ENCODE data around the gene STX18. TPM values are rescaled to one million over a fixed set of nuclear protein-coding genes. Genes with fewer than 3 reads are reported as not detected.
"Not testable (repeated sequence)": the region's sequence is repeated elsewhere in the genome, so short reads cannot be mapped to it uniquely, and the experiment has no call there.

The STX18 gene
- total RNA-seq, 1 donor from 2014 or later: 15.1 TPM

DNA sequence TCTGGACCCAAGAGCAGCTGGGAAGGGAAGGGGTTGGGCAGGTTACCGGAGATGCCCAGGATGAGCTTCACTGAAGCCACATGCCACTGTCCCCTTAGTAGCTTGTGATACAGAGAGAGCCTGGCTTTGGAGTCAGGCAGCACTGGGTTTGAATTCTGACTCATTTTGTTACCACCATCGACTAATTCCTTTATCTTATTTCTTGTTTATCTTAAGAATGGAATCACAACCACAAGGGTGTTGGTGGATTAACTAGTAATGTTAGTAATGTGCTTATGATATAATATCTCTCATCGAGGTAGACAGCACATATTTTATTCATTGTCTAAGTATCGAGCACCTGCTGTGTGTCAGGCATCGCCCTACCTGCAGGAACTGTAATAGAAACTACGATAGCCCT is 17.7 kb upstream of the STX18 start:
- no peaks in the 10 kb centered on the region for H3K27me3 ChIP-seq (ENCODE audit: control insufficient read depth in 3 of 3, insufficient read depth in 3 of 3, low read length in 3 of 3)
- peaks cover 0 to 4% (median 2%) of the 10 kb centered on the region in 3 donors for H3K36me3 ChIP-seq (ENCODE audit: control insufficient read depth in 3 of 3, insufficient read depth in 3 of 3, low read length in 3 of 3)
- H3K27ac ChIP-seq (ENCODE audit: low read depth, low read length): no peak overlapping the region
- H3K4me3 ChIP-seq (ENCODE audit: low read length in 3 of 3): no peak overlapping the region
- H3K4me1 ChIP-seq (ENCODE audit: control insufficient read depth in 3 of 3, insufficient read depth in 3 of 3, low read length in 3 of 3): no peaks in the 10 kb centered on the region
- no peak overlapping the region for H3K9ac ChIP-seq (ENCODE audit: low read depth in 1 of 3, low read length in 3 of 3)
- H3K9me3 ChIP-seq (ENCODE audit: control insufficient read depth in 3 of 3, low read length in 3 of 3): no peaks in the 10 kb centered on the region

- no peaks in the 10 kb centered on the region for H3K4me1 ChIP-seq (ENCODE audit: control insufficient read depth in 3 of 3, insufficient read depth in 3 of 3, low read length in 3 of 3)
- H3K9ac ChIP-seq (ENCODE audit: low read depth in 1 of 3, low read length in 3 of 3): no peak overlapping the region
- peaks cover 0 to 2% (median 0%) of the 10 kb centered on the region in 3 donors for H3K36me3 ChIP-seq (ENCODE audit: control insufficient read depth in 3 of 3, insufficient read depth in 3 of 3, low read length in 3 of 3)
- H3K27me3 ChIP-seq (ENCODE audit: control insufficient read depth in 3 of 3, insufficient read depth in 3 of 3, low read length in 3 of 3): no peaks in the 10 kb centered on the region
- H3K27ac ChIP-seq (ENCODE audit: low read depth, low read length): no peak overlapping the region
- H3K9me3 ChIP-seq (ENCODE audit: control insufficient read depth in 3 of 3, low read length in 3 of 3): no peaks in the 10 kb centered on the region
- H3K4me3 ChIP-seq (ENCODE audit: low read length in 3 of 3): no peak overlapping the region
Observed at GRCh38 chr4:4558881-4559280, 17.0 kb upstream of the STX18 start.

DNA sequence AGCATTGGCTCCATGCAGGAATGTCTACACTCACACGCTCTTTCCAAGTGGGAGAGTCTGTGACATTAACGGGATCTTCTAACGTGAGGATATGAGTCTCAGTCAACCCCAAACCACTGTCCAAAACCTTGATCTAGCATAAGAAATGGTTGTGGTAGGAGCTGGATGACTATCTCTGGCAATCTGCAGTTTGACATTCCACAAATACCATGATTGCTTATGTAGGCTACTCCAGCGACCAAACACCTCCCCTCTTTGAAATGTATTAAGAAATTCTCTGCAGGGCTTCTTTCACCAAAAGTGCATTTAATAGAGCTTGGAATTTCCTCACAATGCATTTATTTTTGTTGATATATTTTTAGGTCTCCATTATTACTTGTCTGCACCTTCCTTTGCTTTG is 14.1 kb upstream of the STX18 start:
- no peaks in the 10 kb centered on the region for H3K4me1 ChIP-seq (ENCODE audit: control insufficient read depth in 3 of 3, insufficient read depth in 3 of 3, low read length in 3 of 3)
- no peak overlapping the region for H3K9ac ChIP-seq (ENCODE audit: low read depth in 1 of 3, low read length in 3 of 3)

DNA sequence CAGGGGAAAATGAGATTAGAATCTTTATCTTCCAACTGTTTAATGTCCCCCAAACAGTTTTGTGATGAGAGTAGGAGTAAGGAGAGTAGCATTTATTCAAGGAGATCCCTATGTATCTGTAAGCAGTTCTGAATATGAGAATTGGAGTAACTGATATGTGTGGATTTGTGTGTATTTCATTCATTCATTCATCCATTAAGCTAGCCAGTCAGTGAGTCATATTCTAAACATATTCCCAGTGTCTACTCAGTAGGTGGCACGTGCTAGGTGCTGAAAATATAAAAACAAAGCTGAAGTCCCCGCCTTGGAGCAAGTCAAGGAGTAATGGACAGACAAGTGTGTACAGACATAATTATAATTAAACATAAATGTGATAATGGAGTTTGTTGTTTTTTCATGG is 12.4 kb upstream of the STX18 start:
- no peak overlapping the region for H3K27ac ChIP-seq (ENCODE audit: low read depth, low read length)
- no peaks in the 10 kb centered on the region for H3K4me1 ChIP-seq (ENCODE audit: control insufficient read depth in 3 of 3, insufficient read depth in 3 of 3, low read length in 3 of 3)
- H3K27me3 ChIP-seq (ENCODE audit: control insufficient read depth in 3 of 3, insufficient read depth in 3 of 3, low read length in 3 of 3): no peaks in the 10 kb centered on the region
- peaks cover 8 to 16% (median 11%) of the 10 kb centered on the region in 3 donors for H3K36me3 ChIP-seq (ENCODE audit: control insufficient read depth in 3 of 3, insufficient read depth in 3 of 3, low read length in 3 of 3)
- H3K9ac ChIP-seq (ENCODE audit: low read depth in 1 of 3, low read length in 3 of 3): no peak overlapping the region
- no peak overlapping the region for H3K4me3 ChIP-seq (ENCODE audit: low read length in 3 of 3)
- H3K9me3 ChIP-seq (ENCODE audit: control insufficient read depth in 3 of 3, low read length in 3 of 3): no peaks in the 10 kb centered on the region

More for the DNA sequence above, 14.1 kb upstream of the STX18 start:
- Histone ChIP-seq H3K36me3 (ENCODE audit: control insufficient read depth in 3 of 3, insufficient read depth in 3 of 3, low read length in 3 of 3) (peaks cover 4 to 11% (median 7%) of the 10 kb centered on the region in 3 donors), H3K27ac (ENCODE audit: low read depth, low read length) (no peak overlapping the region), H3K4me3 (ENCODE audit: low read length in 3 of 3) (no peak overlapping the region), H3K9me3 (ENCODE audit: control insufficient read depth in 3 of 3, low read length in 3 of 3) (no peaks in the 10 kb centered on the region), H3K27me3 (ENCODE audit: control insufficient read depth in 3 of 3, insufficient read depth in 3 of 3, low read length in 3 of 3) (no peaks in the 10 kb centered on the region)

GRCh38 chr4:4552042-4552441 is 10.2 kb upstream of the STX18 start:
- H3K36me3 ChIP-seq (ENCODE audit: control insufficient read depth in 3 of 3, insufficient read depth in 3 of 3, low read length in 3 of 3): peaks cover 13 to 32% (median 26%) of the 10 kb centered on the region in 3 donors

GRCh38 chr4:4550161-4550560 is 8.3 kb upstream of the STX18 start:
- not testable (repeated sequence) for H3K4me3 ChIP-seq (ENCODE audit: low read length in 3 of 3); H3K27me3 ChIP-seq (ENCODE audit: control insufficient read depth in 3 of 3, insufficient read depth in 3 of 3, low read length in 3 of 3); H3K9me3 ChIP-seq (ENCODE audit: control insufficient read depth in 3 of 3, low read length in 3 of 3); H3K4me1 ChIP-seq (ENCODE audit: control insufficient read depth in 3 of 3, insufficient read depth in 3 of 3, low read length in 3 of 3); H3K9ac ChIP-seq (ENCODE audit: low read depth in 1 of 3, low read length in 3 of 3); H3K27ac ChIP-seq (ENCODE audit: low read depth, low read length)
- peaks cover 11 to 36% (median 33%) of the 10 kb centered on the region in 3 donors for H3K36me3 ChIP-seq (ENCODE audit: control insufficient read depth in 3 of 3, insufficient read depth in 3 of 3, low read length in 3 of 3)

More at GRCh38 chr4:4552042-4552441, 10.2 kb upstream of the STX18 start:
- not testable (repeated sequence) for H3K4me3 ChIP-seq (ENCODE audit: low read length in 3 of 3); H3K4me1 ChIP-seq (ENCODE audit: control insufficient read depth in 3 of 3, insufficient read depth in 3 of 3, low read length in 3 of 3); H3K27me3 ChIP-seq (ENCODE audit: control insufficient read depth in 3 of 3, insufficient read depth in 3 of 3, low read length in 3 of 3); H3K9ac ChIP-seq (ENCODE audit: low read depth in 1 of 3, low read length in 3 of 3); H3K9me3 ChIP-seq (ENCODE audit: control insufficient read depth in 3 of 3, low read length in 3 of 3); H3K27ac ChIP-seq (ENCODE audit: low read depth, low read length)

DNA sequence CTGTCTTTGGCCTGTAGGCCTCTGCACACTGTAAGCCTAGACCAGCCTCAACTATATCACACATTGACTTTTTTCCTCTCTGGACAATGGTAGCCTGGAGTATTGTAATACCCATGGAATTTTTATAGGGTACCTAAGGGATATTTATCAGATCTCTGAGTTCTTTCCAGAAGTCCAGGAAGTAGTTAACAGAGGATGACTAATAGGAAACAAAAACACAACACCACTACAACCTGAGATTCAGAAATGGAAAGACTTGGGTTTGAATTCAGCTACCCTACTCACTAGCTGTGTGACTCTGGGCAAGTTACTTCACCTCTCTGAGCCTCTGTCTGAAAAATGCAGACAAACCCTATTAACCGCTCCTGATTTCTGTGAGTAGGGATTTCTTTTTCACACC is 7.7 kb upstream of the STX18 start:
- Histone ChIP-seq H3K4me3 (ENCODE audit: low read length in 3 of 3) (no peak overlapping the region), H3K9me3 (ENCODE audit: control insufficient read depth in 3 of 3, low read length in 3 of 3) (no peaks in the 10 kb centered on the region), H3K27ac (ENCODE audit: low read depth, low read length) (no peak overlapping the region), H3K27me3 (ENCODE audit: control insufficient read depth in 3 of 3, insufficient read depth in 3 of 3, low read length in 3 of 3) (no peaks in the 10 kb centered on the region), H3K9ac (ENCODE audit: low read depth in 1 of 3, low read length in 3 of 3) (no peak overlapping the region), H3K36me3 (ENCODE audit: control insufficient read depth in 3 of 3, insufficient read depth in 3 of 3, low read length in 3 of 3) (peaks cover 11 to 36% (median 33%) of the 10 kb centered on the region in 3 donors), H3K4me1 (ENCODE audit: control insufficient read depth in 3 of 3, insufficient read depth in 3 of 3, low read length in 3 of 3) (no peaks in the 10 kb centered on the region)

GRCh38 chr4:4542774-4543485 is 1.1 kb upstream of the STX18 start:
- Histone ChIP-seq H3K36me3 (ENCODE audit: control insufficient read depth in 3 of 3, insufficient read depth in 3 of 3, low read length in 3 of 3) (peaks cover 0 to 15% (median 11%) of the 10 kb centered on the region in 3 donors), H3K9ac (ENCODE audit: low read depth in 1 of 3, low read length in 3 of 3) (peak overlapping the region; percentile 92 to 98 (median 93)), H3K27ac (ENCODE audit: low read depth, low read length) (no peak overlapping the region), H3K4me1 (ENCODE audit: control insufficient read depth in 3 of 3, insufficient read depth in 3 of 3, low read length in 3 of 3) (peaks cover 26 to 33% (median 31%) of the 10 kb centered on the region in 3 donors), H3K9me3 (ENCODE audit: control insufficient read depth in 3 of 3, low read length in 3 of 3) (no peaks in the 10 kb centered on the region), H3K27me3 (ENCODE audit: control insufficient read depth in 3 of 3, insufficient read depth in 3 of 3, low read length in 3 of 3) (no peaks in the 10 kb centered on the region), H3K4me3 (ENCODE audit: low read length in 3 of 3) (peak overlapping the region; percentile 91 to 96 (median 94))

DNA sequence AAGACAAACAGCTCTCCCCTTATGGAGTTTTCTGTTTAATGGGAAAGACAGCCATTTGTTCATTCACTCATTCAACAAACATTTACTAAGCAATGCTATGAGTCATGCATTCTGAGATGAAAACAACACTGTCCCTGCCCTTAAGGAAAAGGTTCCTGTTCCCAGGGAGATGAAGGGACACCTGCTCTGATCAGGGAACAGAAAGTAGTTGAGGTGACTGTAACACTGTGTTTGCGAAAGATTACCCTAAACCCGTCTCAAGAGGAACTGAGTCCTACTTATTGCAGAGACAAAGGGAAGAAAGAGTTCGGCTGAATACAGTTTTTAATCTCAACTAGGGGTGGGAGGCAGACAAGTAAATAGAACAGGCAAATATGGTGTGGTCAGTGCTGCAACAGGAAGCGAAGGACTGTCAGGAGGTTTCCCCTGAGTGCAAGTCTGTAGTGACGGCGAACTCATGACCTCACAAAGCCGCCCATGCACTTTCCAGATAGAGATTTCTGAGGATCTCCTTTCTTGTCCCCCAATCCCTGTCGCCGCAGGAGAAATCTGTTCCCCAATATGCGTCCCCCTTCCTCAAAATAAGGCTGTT is 712 bp downstream of the STX18 start:
- Histone ChIP-seq H3K9ac (ENCODE audit: low read depth in 1 of 3, low read length in 3 of 3) (peak overlapping the region; percentile 92 to 98 (median 94)), H3K9me3 (ENCODE audit: control insufficient read depth in 3 of 3, low read length in 3 of 3) (no peaks in the 10 kb centered on the region), H3K36me3 (ENCODE audit: control insufficient read depth in 3 of 3, insufficient read depth in 3 of 3, low read length in 3 of 3) (peaks cover 0 to 5% (median 2%) of the 10 kb centered on the region in 3 donors), H3K4me3 (ENCODE audit: low read length in 3 of 3) (peak overlapping the region; percentile 91 to 96 (median 94)), H3K4me1 (ENCODE audit: control insufficient read depth in 3 of 3, insufficient read depth in 3 of 3, low read length in 3 of 3) (peaks cover 26 to 33% (median 31%) of the 10 kb centered on the region in 3 donors), H3K27ac (ENCODE audit: low read depth, low read length) (peak overlapping the region; percentile 88), H3K27me3 (ENCODE audit: control insufficient read depth in 3 of 3, insufficient read depth in 3 of 3, low read length in 3 of 3) (no peaks in the 10 kb centered on the region)

DNA sequence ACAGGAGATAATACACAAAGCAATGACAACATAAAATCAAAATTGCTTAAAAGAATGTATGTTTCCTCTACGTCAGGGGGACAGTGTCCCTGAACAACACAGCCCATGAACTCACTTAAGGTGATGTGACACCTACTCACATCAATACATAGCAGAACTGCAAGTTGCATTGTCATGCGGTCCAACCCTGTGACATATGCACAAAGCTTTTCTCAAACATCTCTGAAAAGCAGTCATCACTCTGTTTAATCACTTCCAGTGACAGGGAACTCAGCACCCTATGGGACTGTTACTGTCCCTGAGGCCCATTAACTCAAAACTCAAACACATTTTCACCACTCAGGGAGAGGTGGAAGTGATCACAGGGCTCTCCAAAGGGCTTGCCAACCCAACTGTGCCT is 2.4 kb downstream of the STX18 start:
- Histone ChIP-seq H3K9me3 (ENCODE audit: control insufficient read depth in 3 of 3, low read length in 3 of 3) (no peaks in the 10 kb centered on the region), H3K27ac (ENCODE audit: low read depth, low read length) (no peak overlapping the region), H3K4me3 (ENCODE audit: low read length in 3 of 3) (no peak overlapping the region), H3K36me3 (ENCODE audit: control insufficient read depth in 3 of 3, insufficient read depth in 3 of 3, low read length in 3 of 3) (no peaks in the 10 kb centered on the region), H3K4me1 (ENCODE audit: control insufficient read depth in 3 of 3, insufficient read depth in 3 of 3, low read length in 3 of 3) (peaks cover 26 to 33% (median 31%) of the 10 kb centered on the region in 3 donors), H3K9ac (ENCODE audit: low read depth in 1 of 3, low read length in 3 of 3) (no peak overlapping the region), H3K27me3 (ENCODE audit: control insufficient read depth in 3 of 3, insufficient read depth in 3 of 3, low read length in 3 of 3) (no peaks in the 10 kb centered on the region)

Measured in skeletal muscle tissue (tissue), 4 donors.